Right lobe of liver (tissue), 4 donors: ENCODE results near the gene CUL3.

Source experiments
- POLR2A ChIP-seq: fragments of 450-650 bp; IDR thresholded peaks from one replicate; pipeline ENCODE4 v1.6.1; 2017; ENCODE audit warnings: antibody characterized with exemption, mild to moderate bottlenecking
- TF ChIP-seq, protein P1 (sequence below), 4 donors: fragments of 200-600 bp in 3 of 4; fragments of 450-650 bp in 1 of 4; IDR thresholded peaks; one replicate each; pipeline versions ENCODE4 v1.5.1 to v1.8.0; 2016 to 2022; ENCODE audit warnings: antibody characterized with exemption in 4 of 4, mild to moderate bottlenecking in 2 of 4
- donor health status: DM: no; HTN: no; CAD: no.
- donor health status: DM: no; HTN: no; CAD: no.
- donor health status: DM: no; HTN: yes; CAD: no.

DNA sequence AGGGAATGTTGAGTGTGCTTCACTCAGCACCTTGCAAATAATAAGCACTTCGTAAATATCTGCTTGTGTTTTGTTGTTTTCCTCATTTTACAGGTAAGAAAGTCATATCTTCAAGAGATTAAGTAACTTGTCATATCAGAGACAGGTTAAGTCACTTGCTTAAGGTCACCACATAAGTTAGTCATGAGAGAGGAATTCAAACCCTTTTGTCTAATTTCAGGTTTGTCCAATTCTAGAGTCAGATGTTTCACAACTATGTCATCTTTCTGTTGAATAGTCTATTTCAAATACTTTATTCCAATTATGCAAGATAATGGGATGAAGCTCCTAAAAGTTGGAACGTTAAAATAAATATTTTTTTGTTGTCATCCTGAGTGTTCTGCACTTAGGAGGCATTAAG is 13.5 kb upstream of the CUL3 start:
- no peak for TF ChIP-seq POLR2A
- TF ChIP-seq, protein P1, sequence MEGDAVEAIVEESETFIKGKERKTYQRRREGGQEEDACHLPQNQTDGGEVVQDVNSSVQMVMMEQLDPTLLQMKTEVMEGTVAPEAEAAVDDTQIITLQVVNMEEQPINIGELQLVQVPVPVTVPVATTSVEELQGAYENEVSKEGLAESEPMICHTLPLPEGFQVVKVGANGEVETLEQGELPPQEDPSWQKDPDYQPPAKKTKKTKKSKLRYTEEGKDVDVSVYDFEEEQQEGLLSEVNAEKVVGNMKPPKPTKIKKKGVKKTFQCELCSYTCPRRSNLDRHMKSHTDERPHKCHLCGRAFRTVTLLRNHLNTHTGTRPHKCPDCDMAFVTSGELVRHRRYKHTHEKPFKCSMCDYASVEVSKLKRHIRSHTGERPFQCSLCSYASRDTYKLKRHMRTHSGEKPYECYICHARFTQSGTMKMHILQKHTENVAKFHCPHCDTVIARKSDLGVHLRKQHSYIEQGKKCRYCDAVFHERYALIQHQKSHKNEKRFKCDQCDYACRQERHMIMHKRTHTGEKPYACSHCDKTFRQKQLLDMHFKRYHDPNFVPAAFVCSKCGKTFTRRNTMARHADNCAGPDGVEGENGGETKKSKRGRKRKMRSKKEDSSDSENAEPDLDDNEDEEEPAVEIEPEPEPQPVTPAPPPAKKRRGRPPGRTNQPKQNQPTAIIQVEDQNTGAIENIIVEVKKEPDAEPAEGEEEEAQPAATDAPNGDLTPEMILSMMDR (IDR thresholded peaks at IDR 0.05), result no peak
